Activated T-cell treated with anti-CD3 and anti-CD28 coated beads for 1 hour (primary cell): Measurements from ENCODE around the gene ZNF841.
"Not testable (repeated sequence)": the region's sequence is repeated elsewhere in the genome, so short reads cannot be mapped to it uniquely, and the experiment has no call there.

Experiments used
- DNase-seq: peaks from one replicate; pipeline ENCODE4 v3.0.0-alpha.2; 2020; ENCODE audit warnings: low read depth

Gene ZNF841

GRCh38 chr19:52095172-52096014 is at the start of gene ZNF841:
TSS of gene ZNF841 (minus strand) at chr19:52095765. CDS start at chr19:52084801, 10,964 bp downstream.
- peak; percentile 77 for DNase-seq

GRCh38 chr19:52142001-52142595 is 46.5 kb upstream of the ZNF841 start:
- DNase-seq: no peak

- no peak for DNase-seq
Measured at GRCh38 chr19:52141203-52141602, 45.6 kb upstream of the ZNF841 start.

GRCh38 chr19:52140032-52140710 is 44.6 kb upstream of the ZNF841 start:
- DNase-seq: peak; percentile 98

- DNase-seq: peak; percentile 74
Measured at GRCh38 chr19:52139252-52140031, 43.9 kb upstream of the ZNF841 start, which contains the start of gene ZNF616. TSS of gene ZNF616 (minus strand) at chr19:52139938. CDS start at chr19:52130512, 9,426 bp downstream.

- DNase-seq: no peak
Measured at GRCh38 chr19:52138983-52139251, 43.4 kb upstream of the ZNF841 start.

- no peak for DNase-seq
Measured at GRCh38 chr19:52138278-52138982, 42.9 kb upstream of the ZNF841 start.

- DNase-seq: no peak
Measured at GRCh38 chr19:52120286-52120685, 24.7 kb upstream of the ZNF841 start.

- no peak for DNase-seq
Measured at GRCh38 chr19:52115526-52116053, 20.0 kb upstream of the ZNF841 start.

GRCh38 chr19:52114691-52115090 is 19.1 kb upstream of the ZNF841 start:
- no peak for DNase-seq

- no peak for DNase-seq
Measured at GRCh38 chr19:52112624-52113023, 17.1 kb upstream of the ZNF841 start.

- no peak for DNase-seq
Measured at GRCh38 chr19:52110780-52111179, 15.2 kb upstream of the ZNF841 start.

- DNase-seq: no peak
Measured at GRCh38 chr19:52102782-52103181, 7.2 kb upstream of the ZNF841 start.

GRCh38 chr19:52101866-52102562 is 6.4 kb upstream of the ZNF841 start:
- DNase-seq: no peak

GRCh38 chr19:52099497-52100138 is 4.1 kb upstream of the ZNF841 start:
- DNase-seq: no peak

GRCh38 chr19:52096416-52096815 is 851 bp upstream of the ZNF841 start:
- DNase-seq: not testable (repeated sequence)

- DNase-seq: no peak
Measured at GRCh38 chr19:52094526-52095130, 937 bp downstream of the ZNF841 start.

GRCh38 chr19:52086481-52086880 is 9.1 kb downstream of the ZNF841 start:
- no peak for DNase-seq

GRCh38 chr19:52070496-52070895 is 25.1 kb downstream of the ZNF841 start:
- no peak for DNase-seq

- DNase-seq: no peak
Measured at GRCh38 chr19:52069653-52070052, 25.9 kb downstream of the ZNF841 start.
